ENCODE results near the gene MS4A3. TPM values are rescaled to one million over a fixed set of nuclear protein-coding genes. Genes with fewer than 3 reads are reported as not detected.

MS4A3 gene
- total and polyA plus RNA-seq, 2 experiments from 2014 or later: not detected

- H3K36me3 ChIP-seq (ENCODE audit: insufficient read depth): no peaks in the 10 kb centered on the region
- H3K79me2 ChIP-seq (replicated peaks; ENCODE audit: insufficient read depth): no peaks in the 10 kb centered on the region
- H3K4me2 ChIP-seq: no peak overlapping the region
- no peak overlapping the region for H3K27ac ChIP-seq (ENCODE audit: low read depth)
- H2AFZ ChIP-seq: no peak overlapping the region; the same call in 1 of the 2 replicates
- Mint-ChIP-seq H3K4me1 (no peaks in the 10 kb centered on the region), H3K27me3 (ENCODE audit: insufficient read depth, low read depth, poor library complexity) (no peaks in the 10 kb centered on the region), H3K36me3 (ENCODE audit: low read depth) (no peaks in the 10 kb centered on the region), H3K4me3 (no peak overlapping the region), H3K9me3 (no peaks in the 10 kb centered on the region), H3K27ac (no peak overlapping the region)
- H3F3A ChIP-seq (replicated peaks; ENCODE audit: low read depth): no peaks in the 10 kb centered on the region
- no peaks in the 10 kb centered on the region for H3K27me3 ChIP-seq (ENCODE audit: insufficient read depth)
- no peak for ATAC-seq
- no peaks in the 10 kb centered on the region for H4K20me1 ChIP-seq (replicated peaks; ENCODE audit: insufficient read depth)
- no peaks in the 10 kb centered on the region for H3K4me1 ChIP-seq (ENCODE audit: insufficient read depth)
- DNase-seq (ENCODE audit: low spot score): no peak
- no peak for TF ChIP-seq CTCF (conservative IDR thresholded peaks at IDR 0.05; ENCODE audit: low read depth in 2 of 2)
- no peak for TF ChIP-seq REST (IDR thresholded peaks at IDR 0.05; ENCODE audit: unreplicated experiment)
- TF ChIP-seq ZNF462 (CRISPR knock-in tag; IDR thresholded peaks at IDR 0.05): no peak
- no peak for TF ChIP-seq CREB1 (CRISPR knock-in tag; IDR thresholded peaks at IDR 0.05; ENCODE audit: low read depth)
- no peak for TF ChIP-seq POLR2AphosphoS5 (IDR thresholded peaks at IDR 0.05; ENCODE audit: low read depth)
- no peak for TF ChIP-seq EZH2phosphoT487 (IDR thresholded peaks at IDR 0.05; ENCODE audit: unreplicated experiment)
- no peak for TF ChIP-seq ETS1 (IDR thresholded peaks at IDR 0.05)
- no peak for TF ChIP-seq EZH2 (IDR thresholded peaks at IDR 0.05; ENCODE audit: low read depth, unreplicated experiment)
- TF ChIP-seq STAT1 (IDR thresholded peaks at IDR 0.05; ENCODE audit: unreplicated experiment): no peak
- no peak for TF ChIP-seq ZNF114 (CRISPR knock-in tag; IDR thresholded peaks at IDR 0.05)
- no peak overlapping the region for H3K4me3 ChIP-seq
- H3K9me2 ChIP-seq (ENCODE audit: insufficient read depth): no peaks in the 10 kb centered on the region
These were observed 28.3 kb downstream of the MS4A3 start for GRCh38 chr11:60084631-60085273.

Data from GM23338 (cell line).